Kidney epithelial cell (primary cell): ENCODE measurements around the gene FAM98B. TPM values are rescaled to one million over a fixed set of nuclear protein-coding genes. Genes with fewer than 3 reads are reported as not detected.

Experiments
- DNase-seq: peaks from one replicate; pipeline ENCODE4 v3.0.0-alpha.2; 2010; ENCODE audit warnings: low read depth
- H3K27me3 ChIP-seq: 2 replicates; pipeline ENCODE4 v1.6.0; 2011; ENCODE audit warnings: low read length; ENCODE audit not compliant: control insufficient read depth, insufficient read depth
- H3K36me3 ChIP-seq: 2 replicates; pipeline ENCODE4 v1.5.1; 2011; ENCODE audit warnings: low read length; ENCODE audit not compliant: control insufficient read depth, insufficient read depth
- H3K4me3 ChIP-seq: 2 replicates; pipeline ENCODE4 v1.5.1; 2011; ENCODE audit warnings: low read depth, mild to moderate bottlenecking, control low read depth, low read length
- total RNA-seq: library from RNA; depleted of rRNA; stranded (reverse); fragments of >200 nt; gene quantifications from 2 replicates; pipeline ENCODE4 v1.2.3, GENCODE V29; 2015
- TF ChIP-seq, protein P1 (sequence below): IDR thresholded peaks from 2 replicates; pipeline ENCODE4 v1.5.1; 2011; ENCODE audit warnings: mild to moderate bottlenecking, moderate library complexity, low read length, control low read depth, inconsistent platforms; ENCODE audit not compliant: insufficient read depth, poor library complexity, severe bottlenecking

Gene FAM98B
- total RNA-seq, 1 donor from 2014 or later: 9.1 TPM

DNA sequence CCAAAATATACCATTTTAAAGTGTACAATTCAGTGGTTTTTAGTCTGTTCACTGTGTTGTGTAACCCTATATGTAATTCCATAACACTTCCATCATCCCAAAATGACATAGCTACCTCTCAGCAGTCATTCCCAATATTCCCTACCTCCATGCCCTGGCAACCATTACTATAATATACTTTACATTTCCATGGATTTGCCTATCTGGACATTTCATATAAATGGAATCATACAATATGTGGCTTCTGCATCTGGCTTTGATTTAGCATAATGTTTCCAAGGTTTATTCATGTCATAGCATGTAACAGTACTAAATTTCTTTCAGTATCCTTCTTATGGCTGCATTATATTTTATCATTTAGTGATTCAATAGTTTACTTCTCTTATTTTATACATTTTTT, 25.3 kb downstream of the FAM98B start:
- DNase-seq: no peak
- no peak overlapping the region for H3K4me3 ChIP-seq
- no peaks in the 10 kb centered on the region for H3K36me3 ChIP-seq
- H3K27me3 ChIP-seq: no peaks in the 10 kb centered on the region
- TF ChIP-seq, protein P1, sequence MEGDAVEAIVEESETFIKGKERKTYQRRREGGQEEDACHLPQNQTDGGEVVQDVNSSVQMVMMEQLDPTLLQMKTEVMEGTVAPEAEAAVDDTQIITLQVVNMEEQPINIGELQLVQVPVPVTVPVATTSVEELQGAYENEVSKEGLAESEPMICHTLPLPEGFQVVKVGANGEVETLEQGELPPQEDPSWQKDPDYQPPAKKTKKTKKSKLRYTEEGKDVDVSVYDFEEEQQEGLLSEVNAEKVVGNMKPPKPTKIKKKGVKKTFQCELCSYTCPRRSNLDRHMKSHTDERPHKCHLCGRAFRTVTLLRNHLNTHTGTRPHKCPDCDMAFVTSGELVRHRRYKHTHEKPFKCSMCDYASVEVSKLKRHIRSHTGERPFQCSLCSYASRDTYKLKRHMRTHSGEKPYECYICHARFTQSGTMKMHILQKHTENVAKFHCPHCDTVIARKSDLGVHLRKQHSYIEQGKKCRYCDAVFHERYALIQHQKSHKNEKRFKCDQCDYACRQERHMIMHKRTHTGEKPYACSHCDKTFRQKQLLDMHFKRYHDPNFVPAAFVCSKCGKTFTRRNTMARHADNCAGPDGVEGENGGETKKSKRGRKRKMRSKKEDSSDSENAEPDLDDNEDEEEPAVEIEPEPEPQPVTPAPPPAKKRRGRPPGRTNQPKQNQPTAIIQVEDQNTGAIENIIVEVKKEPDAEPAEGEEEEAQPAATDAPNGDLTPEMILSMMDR: no peak

DNA sequence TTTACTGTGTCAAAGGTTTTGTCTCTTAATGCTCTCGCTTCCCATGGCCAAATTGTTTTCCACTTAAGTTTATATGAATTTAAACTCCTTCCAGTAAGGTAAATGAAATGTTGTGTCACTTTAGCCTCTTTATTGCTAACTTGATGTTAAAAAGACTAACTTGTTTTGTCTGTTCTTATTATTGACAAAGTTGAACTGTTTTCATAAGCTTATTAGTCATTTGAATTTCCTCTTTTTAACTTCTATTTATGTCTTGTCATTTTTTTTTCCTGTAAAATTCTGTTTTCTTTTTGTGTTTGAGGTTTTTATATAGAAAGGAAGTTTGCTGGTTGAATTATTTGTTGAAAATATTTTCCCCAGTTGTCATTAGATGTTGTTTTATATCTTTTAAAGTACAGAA, 25.8 kb downstream of the FAM98B start:
- H3K36me3 ChIP-seq: no peaks in the 10 kb centered on the region
- TF ChIP-seq, protein P1: no peak
- H3K27me3 ChIP-seq: no peaks in the 10 kb centered on the region
- no peak overlapping the region for H3K4me3 ChIP-seq
- no peak for DNase-seq

DNA sequence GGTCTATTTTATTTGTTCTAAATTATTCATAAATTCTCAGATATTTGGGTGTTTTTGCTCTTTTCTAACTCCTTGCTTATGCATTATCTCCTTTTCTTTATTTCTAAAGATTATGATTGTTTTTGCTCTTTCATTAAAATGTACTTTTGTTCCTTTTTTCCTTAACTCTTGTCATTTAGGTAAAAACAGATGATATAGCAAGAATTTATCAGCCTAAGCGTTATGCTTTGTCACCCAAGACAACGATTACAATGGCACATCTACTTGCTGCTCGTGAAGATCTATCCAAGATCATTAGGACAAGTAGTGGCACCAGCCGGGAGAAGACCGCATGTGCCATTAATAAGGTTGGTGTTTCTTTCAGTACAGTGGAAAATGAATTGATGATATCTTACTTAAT, 27.2 kb downstream of the FAM98B start:
- no peaks in the 10 kb centered on the region for H3K36me3 ChIP-seq
- TF ChIP-seq, protein P1: no peak
- no peak overlapping the region for H3K4me3 ChIP-seq
- no peak for DNase-seq
- no peaks in the 10 kb centered on the region for H3K27me3 ChIP-seq

DNA sequence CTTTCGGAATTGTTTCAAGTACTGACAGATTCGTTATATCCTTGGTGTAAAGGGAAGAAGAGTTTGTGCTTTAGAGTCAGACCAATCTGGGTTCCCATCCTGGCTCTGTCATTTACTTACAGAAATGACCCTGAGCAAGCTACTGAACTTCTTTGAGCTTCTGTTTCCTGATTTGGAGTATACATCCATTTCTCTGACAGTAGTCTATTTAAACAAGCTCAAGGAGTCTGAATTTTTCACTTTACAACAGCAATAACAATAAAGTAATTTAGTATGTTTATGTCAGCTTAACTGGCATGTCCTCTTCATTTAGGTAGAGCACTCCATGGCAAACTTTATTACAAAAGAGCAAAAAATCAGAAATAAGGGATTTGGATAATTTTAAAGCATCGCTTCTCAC, 27.8 kb downstream of the FAM98B start:
- no peaks in the 10 kb centered on the region for H3K27me3 ChIP-seq
- no peak for DNase-seq
- no peaks in the 10 kb centered on the region for H3K36me3 ChIP-seq
- TF ChIP-seq, protein P1: no peak
- H3K4me3 ChIP-seq: no peak overlapping the region

DNA sequence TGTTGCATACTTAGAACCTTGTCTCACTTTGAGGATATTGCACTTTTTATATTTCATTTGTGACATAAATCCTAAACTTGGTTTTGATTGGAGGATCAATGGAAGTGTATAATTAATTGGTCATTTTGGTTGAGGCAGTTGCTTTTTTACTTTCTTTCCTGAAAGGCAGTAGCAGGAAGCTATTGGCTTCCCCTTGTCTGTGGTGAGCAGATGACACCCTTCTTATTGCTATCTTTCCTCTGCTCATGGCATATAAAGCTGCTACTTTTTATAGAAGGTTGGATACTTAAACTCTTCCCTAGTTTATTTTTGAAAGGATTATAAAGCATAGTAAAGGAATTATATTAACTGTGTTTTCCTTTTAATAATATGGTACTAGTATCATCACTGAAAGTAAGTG, 28.6 kb downstream of the FAM98B start:
- no peaks in the 10 kb centered on the region for H3K27me3 ChIP-seq
- no peak for DNase-seq
- no peak overlapping the region for H3K4me3 ChIP-seq
- TF ChIP-seq, protein P1: no peak
- H3K36me3 ChIP-seq: no peaks in the 10 kb centered on the region

DNA sequence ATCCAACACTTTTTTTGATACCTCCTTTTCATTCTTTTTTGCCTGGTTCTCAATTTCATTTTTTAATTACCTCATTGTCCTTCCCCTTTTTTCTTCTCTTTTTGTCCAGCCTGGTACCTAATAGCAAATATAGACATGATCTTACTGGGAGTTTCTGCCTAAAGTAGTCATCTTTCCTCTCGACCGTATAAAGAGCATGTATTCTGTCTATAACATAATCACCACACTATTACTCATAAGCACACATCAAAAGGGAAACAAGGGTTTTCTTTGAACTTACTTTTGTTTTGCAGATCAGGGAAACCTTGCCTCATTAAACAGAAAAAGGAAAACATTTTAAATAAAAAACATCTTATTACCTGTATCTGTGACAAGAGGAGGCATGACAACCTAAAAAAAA, 33.0 kb downstream of the FAM98B start:
- no peak for DNase-seq
- Histone ChIP-seq H3K4me3 (no peak overlapping the region), H3K27me3 (no peaks in the 10 kb centered on the region), H3K36me3 (no peaks in the 10 kb centered on the region)
- TF ChIP-seq, protein P1: no peak
